GM18907 (cell line): ENCODE data around the gene DHRSX.
"Not testable (repeated sequence)": the region's sequence is repeated elsewhere in the genome, so short reads cannot be mapped to it uniquely, and the experiment has no call there.

Source experiments
- ATAC-seq: cut with Tn5 transposase; IDR thresholded peaks from one replicate; pipeline ENCODE4 v1.9.1; 2021; ENCODE audit warnings: mild to moderate bottlenecking, moderate library complexity; ENCODE audit not compliant: unreplicated experiment

Gene DHRSX

DNA sequence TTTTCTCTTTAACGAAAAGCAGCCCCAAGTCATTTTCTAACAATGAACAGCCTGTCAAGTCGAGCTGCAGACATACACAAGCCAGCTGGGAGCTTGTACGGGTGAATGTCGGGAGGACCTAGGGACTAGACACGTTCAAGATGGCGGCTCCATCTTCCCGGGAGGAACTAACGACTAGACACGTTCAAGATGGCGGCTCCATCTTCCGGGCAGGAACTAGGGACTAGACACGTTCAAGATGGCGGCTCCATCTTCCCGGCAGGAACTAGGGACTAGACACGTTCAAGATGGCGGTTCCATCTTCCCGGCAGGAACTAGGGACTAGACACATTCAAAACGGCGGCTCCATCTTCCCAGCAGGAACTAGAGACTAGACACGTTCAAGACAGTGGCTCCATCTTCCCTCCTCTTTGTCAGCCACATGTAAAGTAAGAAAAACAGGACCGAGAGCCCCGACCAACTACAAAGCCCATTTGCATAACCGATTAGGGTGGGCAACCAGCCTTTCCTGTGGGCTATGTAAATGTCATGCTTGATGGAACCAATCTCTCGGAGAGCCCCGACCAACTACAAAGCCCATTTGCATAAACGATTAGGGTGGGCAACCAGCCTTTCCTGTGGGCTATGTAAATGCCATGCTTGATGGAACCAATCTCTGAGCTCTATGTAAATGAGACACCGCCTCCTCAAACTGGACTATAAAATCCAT lies 175.5 kb downstream of the DHRSX start:
- ATAC-seq = peak; percentile 81

DNA sequence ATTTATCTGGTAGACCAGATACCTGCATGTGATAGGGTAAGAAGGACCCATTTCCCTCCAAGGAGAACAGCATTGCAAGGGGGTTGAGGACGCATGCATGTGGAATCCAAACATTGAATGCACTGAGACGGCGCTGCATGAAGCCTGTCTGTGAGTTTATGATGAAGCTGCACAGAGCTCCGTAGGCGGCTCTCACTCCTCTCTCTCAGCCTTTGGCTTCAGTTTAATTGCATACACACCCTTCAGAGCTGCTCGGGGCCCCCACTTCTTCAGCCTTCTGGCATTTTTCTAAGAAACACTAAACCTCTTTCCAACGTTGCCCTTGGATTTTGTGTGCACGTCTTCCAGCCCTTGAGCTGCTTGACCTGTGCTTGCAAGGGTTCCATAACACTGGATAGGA lies 176.6 kb downstream of the DHRSX start:
- no peak for ATAC-seq

DNA sequence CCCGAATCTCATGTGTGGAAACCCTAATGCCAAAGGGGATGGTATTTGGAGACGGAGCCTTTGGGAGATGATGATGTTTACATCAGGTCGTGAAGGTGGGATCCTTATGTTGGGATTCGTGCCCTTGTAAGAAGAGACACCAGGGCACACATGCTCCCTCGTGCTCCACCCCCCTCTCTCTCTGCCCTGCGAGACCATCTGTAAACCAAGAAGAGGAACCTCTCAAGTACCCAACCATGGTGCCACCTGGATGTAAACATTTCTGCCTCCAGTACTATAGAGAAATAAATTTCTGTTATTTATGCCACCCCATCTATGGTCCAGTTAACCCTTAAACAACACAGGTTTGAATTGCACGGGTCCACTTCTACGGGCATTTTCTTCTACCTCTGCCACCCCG lies 179.4 kb downstream of the DHRSX start:
- ATAC-seq = no peak

DNA sequence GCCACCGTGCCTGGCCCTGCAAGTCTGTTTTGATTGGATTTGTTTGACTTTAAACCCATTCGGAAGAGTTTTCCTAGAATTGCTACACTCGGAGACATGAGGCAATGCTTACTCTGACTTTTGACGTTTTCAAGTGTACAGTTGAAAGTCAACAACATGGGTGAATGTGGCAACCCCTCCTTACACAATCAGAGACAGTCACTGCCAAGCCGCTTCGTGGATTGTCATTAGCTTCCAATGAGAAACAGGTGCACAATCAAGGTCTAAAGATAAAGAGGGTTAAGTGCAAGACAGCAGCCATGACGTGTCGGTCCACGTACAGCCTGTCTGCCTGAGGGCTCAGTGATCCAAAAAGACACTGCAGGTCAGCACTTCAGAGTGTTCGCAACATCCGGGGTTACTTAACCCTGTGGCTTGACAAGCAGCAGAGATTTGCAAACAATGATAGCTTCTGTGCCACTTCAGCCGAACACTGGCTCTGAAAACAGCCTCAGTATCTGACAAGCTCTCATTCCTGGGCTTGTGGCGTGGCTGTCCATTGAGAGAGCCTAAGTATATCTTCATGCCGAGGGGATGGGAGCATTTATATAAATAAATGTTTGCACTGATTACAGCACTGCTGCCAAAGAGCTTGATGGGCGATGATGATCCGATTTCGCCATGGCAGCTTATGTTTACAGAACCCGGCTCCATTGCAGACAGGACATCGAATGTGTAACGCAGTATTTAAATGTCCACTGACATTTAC lies 180.0 kb downstream of the DHRSX start:
- no peak for ATAC-seq

DNA sequence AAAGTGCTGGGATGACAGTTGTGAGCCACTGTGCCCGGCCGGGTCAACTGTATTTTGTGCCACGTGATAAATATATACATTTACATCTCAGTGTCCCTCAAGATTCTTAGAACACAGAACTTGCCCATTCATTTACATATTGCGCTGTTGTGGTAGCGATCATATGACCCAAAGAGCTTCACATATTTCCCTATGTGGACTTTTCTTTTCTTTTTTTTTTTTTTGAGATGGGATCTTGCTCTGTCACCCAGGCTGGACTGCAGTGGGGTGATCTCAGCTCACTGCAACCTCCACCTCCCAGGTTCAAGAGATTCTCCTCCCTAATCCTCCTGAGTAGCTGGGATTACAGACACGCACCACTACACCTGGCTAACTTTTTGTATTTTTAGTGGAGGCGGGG lies 180.7 kb downstream of the DHRSX start:
- ATAC-seq = no peak

DNA sequence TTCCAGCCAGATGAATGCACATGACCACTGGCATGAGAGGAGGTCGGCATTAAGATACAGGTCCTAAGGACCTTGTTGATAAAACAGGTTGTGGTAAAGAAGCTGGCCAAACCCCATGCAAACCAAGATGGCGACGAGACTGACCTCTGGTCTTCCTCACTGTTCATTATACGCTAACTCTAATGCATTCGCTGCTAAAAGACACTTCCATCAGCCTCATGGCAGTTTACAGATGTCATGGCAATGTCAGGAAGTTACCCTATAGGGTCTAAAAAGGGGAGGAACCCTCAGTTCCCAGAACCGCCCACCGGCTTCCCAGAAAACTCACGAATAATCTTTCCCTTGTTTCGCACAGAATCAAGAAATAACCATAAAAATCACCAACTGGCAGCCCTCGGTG lies 182.4 kb downstream of the DHRSX start:
- ATAC-seq = no peak

DNA sequence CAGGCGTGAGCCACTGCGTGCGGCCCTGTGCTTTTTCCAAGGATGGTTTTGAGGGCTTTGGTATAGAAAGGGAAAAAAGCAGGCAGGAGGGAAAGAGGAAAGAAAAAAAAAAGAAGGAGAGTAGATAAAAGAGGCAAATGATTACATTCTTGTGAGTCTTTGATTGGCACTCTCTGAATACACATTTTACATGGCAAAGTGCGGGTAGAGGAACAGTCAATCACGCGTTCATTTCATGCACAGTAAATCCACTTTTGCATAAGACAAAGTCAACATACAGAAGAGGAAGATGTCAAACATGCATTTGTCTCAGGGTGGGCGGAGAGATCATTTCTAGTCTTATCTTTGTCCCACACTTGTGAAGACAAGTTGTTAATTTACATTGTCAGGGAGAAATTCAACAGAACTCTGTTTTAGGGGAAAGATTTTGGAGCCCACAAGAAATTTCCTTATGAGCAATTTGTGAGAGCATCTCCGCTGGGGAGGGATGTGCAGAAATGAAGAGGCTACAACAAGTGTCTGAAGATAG lies 183.2 kb downstream of the DHRSX start:
- ATAC-seq = no peak

DNA sequence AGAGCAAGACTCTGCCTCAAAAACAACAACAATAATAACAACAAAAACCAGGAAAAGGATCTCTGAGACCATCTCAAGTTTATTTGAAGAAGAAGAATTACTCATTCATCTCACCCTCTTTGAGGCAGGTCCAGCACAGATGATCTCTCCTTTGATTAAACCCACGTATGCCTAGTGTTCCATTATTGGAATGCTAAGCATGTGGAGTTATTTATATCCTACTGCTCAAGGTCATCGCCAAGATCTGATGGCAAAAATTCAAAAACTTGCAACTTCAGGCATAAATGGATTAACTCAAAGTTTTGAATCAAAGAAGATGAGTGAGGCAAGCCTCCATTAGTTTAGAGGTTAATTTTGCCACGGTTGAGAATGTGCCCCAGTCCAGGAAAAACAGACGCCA lies 184.2 kb downstream of the DHRSX start:
- no peak for ATAC-seq

DNA sequence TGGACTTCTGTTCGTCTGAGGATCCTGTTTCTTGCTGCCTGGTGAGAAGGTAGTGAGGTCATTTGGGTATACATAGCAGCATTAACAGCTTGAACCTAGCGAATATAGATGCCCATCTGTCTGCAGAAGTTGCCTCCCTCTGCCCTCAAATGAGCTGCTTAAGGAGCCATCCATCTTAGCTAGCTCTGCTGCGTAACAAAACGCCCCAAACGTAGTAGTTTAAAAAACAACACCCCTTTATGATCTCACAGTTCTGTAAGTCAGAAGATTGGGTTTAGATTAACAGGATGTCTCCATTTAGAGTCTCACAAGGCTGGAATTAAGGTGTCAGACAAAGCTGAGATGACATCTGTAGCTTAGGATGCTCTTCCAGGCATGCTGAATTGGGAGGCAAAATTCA lies 185.3 kb downstream of the DHRSX start:
- ATAC-seq = no peak

DNA sequence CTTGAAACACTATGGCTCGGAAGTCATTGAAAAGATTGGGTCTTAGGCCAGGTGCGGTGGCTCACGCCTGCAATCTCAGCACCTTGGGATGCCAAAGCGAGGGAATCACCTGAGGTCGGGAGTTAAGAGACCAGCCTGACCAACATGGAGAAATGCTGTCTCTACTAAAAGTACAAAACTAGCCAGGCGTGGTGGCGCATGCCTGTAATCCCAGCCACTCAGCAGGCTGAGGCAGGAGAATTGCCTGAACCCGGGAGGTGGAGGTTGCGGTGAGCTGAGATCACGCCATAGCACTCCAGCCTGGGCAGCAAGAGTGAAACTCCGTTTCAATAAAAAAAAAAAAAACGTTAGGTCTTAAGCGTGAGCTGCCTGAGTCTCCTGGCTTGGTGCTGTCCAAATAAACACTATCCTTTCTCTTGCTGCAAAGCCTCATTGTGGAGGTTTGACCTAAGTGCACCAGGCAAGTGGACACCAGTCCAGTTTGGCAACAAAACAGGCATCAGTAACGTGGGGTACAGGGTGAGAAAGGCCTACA lies 185.9 kb downstream of the DHRSX start:
- no peak for ATAC-seq

DNA sequence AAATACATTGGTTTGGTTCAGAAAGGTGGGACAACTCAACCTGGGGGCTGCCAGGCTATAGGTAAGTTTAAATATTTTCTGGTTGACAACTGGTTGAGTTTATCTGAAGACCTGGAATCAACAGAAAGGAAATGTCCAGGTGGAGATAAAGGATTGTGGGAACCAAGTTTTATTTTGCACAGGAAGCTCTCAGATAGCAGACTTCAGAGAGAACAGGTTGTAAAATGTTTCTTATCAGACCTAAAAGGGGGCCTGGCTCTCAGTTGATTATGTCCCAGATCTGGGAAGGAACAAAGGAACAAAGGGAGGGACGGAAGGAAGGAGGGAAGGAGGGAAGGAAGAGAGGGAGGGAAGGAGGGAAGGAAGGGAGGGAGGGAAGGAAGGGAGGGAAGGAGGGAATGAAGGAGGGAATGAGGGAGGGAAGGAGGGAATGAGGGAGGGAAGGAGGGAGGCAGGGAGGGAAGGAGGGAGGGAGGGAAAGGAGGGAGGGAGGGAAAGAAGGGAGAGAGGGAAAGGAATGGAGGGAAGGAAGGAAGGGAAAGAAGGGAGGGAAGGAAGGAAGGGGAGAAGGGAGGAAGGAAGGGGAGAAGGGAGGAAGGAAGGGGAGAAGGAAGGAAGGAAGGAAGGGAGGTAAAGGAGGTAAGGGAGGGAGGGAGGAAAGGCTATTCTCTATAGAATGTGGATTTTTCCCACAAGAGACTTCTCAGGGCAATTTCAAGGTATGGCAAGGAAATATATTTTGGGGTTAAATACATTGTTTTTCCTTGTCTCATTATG lies 186.7 kb downstream of the DHRSX start:
- no peak for ATAC-seq

DNA sequence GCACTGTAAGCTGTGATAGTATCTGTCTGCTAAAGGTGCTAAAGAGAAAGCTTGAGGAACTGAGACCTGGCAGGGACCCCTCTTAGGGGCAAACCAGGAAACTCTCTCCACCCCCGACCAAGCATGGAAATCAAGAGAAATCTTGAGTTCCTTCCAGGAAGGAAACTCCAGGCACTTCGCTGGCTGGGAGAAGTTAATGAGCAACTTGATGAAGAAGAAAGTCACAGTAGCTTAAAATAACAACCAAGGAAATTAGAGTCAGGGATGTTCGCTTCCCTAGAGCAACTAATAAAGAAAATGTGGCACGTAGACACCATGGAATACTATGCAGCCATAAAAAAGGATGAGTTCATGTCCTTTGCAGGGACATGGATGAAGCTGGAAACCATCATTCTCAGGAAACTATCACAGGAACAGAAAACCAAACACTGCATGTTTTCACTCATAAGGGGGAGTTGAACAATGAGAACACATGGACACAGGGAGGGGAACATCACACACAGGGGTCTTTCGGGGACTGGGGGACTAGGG lies 188.7 kb downstream of the DHRSX start:
- not testable (repeated sequence) for ATAC-seq

DNA sequence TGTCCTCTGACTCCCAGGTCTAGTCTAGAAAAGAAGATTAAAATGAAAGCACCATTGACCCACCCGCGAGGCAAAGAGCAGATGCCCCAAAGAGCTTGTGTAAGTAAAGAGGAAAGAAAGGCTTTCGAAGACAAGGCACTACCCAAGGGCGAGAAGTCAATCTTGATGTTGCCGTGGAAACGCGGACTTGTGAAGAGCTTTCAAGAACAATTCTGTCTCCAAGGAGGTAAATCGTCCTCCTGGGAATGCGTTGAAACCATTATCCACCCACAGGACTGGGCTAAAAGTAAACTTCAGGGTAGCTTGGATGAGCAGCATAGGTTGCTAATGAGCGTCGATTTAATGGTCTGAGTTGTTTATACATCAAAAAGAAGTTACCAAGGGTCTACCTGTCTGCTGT lies 189.3 kb downstream of the DHRSX start:
- no peak for ATAC-seq

DNA sequence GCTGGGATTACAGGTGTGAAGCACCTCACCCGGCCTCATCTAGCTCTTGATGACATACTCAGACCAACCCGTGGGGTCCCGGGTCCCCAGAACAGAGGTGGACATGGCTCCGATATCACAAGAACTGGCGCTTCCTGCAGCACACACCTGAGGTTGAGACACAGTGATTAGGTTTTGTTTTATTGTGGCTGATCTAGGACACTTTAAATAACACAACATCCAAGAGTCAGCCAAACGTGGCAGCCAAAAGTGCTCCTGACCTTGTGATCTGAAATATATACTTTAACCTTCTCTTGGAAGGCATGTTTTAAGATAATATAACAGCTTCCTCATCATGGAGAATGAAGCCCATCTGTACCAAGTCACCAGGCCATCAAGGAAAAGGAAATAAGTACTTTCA lies 198.9 kb downstream of the DHRSX start:
- ATAC-seq = no peak

DNA sequence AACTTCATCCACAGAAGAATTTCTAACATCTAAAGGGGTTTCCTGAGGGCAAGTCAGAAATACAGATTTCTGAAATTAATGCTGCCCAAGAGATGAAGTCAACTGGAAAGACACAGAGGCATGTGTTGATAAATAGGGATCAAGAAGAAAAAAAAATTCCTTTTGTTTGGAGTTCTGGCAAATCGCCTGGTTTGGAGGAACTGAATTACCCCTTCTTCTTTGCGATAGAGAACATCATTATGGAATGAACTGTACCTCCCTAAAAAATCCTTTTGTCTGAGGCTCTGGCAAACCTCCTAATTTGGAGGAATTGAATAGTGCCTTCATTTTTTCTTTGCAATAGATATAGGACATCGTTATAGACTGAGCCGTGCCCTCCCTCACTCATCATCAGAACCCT lies 200.9 kb downstream of the DHRSX start:
- no peak for ATAC-seq

DNA sequence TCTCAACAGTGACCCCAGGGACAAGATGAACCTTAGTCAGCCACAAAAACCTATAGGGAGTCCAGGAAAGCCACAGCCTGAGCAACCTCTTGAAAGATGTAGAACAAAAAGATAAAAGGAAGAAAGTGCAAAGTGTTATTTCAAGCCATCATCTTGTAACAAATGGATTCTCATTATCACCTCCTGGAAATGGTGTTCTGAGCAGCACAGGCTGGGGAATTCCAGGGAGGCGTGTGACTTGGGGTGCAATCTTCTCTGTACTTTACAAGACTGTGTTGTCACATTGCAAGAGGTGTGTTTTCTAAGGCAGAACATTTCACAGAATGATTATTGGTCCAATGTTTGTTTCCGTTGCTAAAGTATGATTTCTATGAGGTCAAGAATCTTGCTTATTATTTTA lies 214.0 kb downstream of the DHRSX start:
- no peak for ATAC-seq

DNA sequence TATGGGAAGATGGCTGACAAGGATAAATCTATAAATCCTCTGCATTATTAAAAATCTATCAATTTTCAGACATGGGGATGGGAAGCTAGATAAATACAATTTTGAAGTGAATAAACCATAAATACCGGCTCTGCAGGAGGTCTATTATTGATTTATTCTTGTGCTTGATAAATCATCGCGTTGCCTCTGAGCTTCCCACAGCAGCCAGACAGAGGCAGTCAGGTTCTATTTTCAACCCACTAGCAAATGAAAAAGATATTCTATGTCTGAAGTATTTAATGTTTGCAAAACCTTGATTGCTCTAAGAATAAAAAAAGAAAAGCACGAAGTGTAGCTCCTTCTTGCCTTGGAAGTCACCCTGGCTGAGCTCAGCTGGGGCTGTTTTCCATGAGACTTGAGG lies 216.2 kb downstream of the DHRSX start:
- no peak for ATAC-seq

DNA sequence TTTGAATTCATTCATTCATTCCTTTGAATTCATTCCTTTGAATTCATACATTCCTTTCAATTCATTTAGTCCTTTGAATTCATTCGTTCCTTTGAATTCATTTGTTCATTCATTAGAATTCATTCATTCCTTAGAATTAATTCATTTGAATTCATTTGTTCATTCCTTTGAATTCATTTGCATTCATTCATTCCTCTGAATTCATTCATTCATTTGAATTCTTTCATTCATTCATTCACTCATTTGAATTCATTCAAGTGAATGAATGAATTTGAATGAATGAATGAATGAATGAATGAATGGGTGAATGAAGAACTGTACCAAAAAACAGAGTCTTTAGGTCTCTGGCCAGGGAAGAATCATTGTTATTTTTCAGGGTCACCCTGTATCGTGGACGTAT lies 216.6 kb downstream of the DHRSX start:
- ATAC-seq = no peak

DNA sequence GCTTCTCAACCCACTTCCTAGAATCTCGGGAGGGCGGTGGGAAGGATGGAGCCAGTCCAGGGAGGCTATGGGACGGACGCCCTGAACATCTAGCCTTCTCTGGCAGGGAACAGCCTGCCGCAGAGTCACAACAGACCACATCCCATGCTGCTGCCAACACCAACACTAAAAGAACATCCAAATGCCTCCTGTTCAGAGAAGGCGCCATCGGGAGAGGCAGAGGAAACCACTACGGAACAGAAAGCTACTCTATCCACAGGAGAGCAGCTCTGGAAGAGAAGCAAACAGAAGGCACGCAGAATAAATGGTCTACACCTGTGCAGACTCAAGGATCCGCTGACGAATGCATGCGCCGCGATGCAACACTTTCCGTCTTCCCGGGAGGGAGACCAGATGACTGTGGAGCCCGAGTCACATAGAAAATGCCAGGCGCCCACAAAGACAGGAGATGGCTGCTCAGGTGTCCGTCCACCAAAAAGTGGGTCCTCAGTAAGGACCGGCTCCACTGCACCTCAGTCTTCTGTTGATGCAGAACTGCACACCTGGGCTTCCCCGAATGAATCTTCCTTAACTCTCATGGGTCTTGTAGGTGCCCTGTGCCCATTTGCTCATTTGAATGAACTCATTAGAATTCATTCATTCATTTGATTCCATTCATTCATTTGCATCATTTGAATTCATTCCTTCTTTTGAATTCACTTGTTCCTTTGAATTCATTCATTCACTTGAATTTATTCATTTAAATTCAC lies 217.5 kb downstream of the DHRSX start:
- no peak for ATAC-seq

DNA sequence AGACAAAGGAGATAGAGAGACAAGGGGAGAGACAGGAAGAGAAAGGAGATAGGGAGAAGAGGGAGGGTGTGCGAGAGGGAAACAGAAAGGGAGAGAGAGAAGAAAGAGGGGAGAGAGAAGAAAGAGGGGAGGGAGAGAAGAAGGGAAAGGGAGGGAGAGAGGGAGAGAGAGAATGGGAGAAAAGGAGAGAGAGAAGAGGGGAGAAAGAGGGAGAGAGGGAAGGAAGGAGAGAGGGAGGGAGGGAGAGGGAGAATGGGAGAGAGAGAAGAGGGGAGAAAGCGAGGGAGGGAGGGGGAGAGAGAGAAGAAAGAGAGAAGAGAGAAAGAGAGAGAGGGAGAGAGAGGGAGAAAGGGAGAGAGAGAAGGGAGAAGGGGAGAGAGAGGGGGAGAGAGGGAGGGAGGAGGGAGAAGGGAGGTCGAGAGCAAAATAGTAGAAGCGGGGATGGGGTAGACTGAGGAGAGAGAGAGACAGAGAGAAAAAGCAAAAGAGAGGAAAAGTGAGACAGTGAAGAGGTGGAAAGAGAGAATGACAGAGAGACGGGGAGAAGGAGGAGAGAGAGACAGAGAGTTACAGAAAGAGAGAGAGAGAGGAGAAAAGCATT lies 218.2 kb downstream of the DHRSX start:
- no peak for ATAC-seq
